K562 (cell line): ENCODE results near the gene HLA-DPA1. TPM values are rescaled to one million over a fixed set of nuclear protein-coding genes. Genes with fewer than 3 reads are reported as not detected.

ENCODE experiments used
- CEBPG ChIP-seq, 3 experiments: fragments of 200-800 bp in 1 of 3; sonication (Bioruptor generic) in 1 of 3; sonication (generic) in 1 of 3; formaldehyde crosslinking in 1 of 3; IDR thresholded peaks in 2 of 3; conservative IDR thresholded peaks in 1 of 3; 2 replicates each; pipeline versions ENCODE4 v1.6.1 to v1.8.0; 2016 to 2022; ENCODE audit warnings: missing compliant biosample characterization in 2 of 3, missing genetic modification characterization in 2 of 3, mild to moderate bottlenecking in 1 of 3, missing genetic modification reagents in 1 of 3
- DMBX1 ChIP-seq: fragments of 250-450 bp; sonication (Bioruptor Pico); IDR thresholded peaks from 2 replicates; pipeline ENCODE4 v1.8.0; 2022; ENCODE audit warnings: inconsistent platforms, mild to moderate bottlenecking, moderate library complexity, borderline replicate concordance
- EP300 ChIP-seq: IDR thresholded peaks from 2 replicates; pipeline ENCODE4 v1.6.1; 2012; ENCODE audit warnings: low read length, improper control_type of control experiment
- ZFP36 ChIP-seq: fragments of 150-350 bp; IDR thresholded peaks from 2 replicates; pipeline ENCODE4 v1.6.1; 2018; ENCODE audit warnings: low read length, low read depth; ENCODE audit not compliant: partially characterized antibody
- ZNF263 ChIP-seq: sonication (generic); formaldehyde crosslinking; IDR thresholded peaks from 2 replicates; pipeline ENCODE4 v1.8.0; 2022; ENCODE audit warnings: mild to moderate bottlenecking, missing genetic modification reagents, borderline replicate concordance
- polyA plus RNA-seq, 8 experiments: library from polyadenylated mRNA; depleted of rRNA in 4 of 8; stranded (reverse) in 5 of 8; unstranded in 3 of 8; fragments of >200 nt; fragmentation: Nextera tagmentation in 2 of 8; fragmentation: Illumina TruSeq in 1 of 8; extraction: Ambion mirVana in 2 of 8; extraction: Trizol in 1 of 8; gene quantifications; 2 replicates each; pipeline versions ENCODE4 v1.2.1 to v1.2.3, GENCODE V29; 2011 to 2014; ENCODE audit warnings: inconsistent platforms in 1 of 8, missing spikeins in 1 of 8
- total RNA-seq, 7 experiments: library from RNA; depleted of rRNA in 6 of 7; stranded (reverse); fragments of >200 nt in 6 of 7; fragmentation: Illumina TruSeq in 2 of 7; extraction: Trizol in 2 of 7; gene quantifications; 2 replicates each; pipeline versions ENCODE4 v1.2.1 to v1.2.3, GENCODE V29; 2011 to 2021; ENCODE audit warnings: low replicate concordance in 1 of 7
- TF ChIP-seq, protein P1 (sequence below), 2 experiments: fragments of 450-650 bp; formaldehyde crosslinking in 1 of 2; IDR thresholded peaks; 2 replicates each; pipeline versions ENCODE4 v1.4.0 to v1.6.1; 2014 to 2020; ENCODE audit warnings: mild to moderate bottlenecking in 2 of 2, borderline replicate concordance in 1 of 2, low read depth in 1 of 2
- TF ChIP-seq, protein P2 (sequence below): fragments of 450-650 bp; IDR thresholded peaks from 2 replicates; pipeline ENCODE4 v1.6.1; 2016; ENCODE audit warnings: missing biosample characterization, missing genetic modification characterization
- TF ChIP-seq, protein P3 (sequence below): fragments of 450-650 bp; IDR thresholded peaks from 2 replicates; pipeline ENCODE4 v1.6.1; 2016; ENCODE audit warnings: low read depth, mild to moderate bottlenecking, moderate library complexity
- TF ChIP-seq, protein P4 (sequence below): fragments of 250-450 bp; sonication (Bioruptor Pico); IDR thresholded peaks from 2 replicates; pipeline ENCODE4 v1.5.0; 2021; ENCODE audit warnings: mild to moderate bottlenecking, borderline replicate concordance

HLA-DPA1 gene
- total and polyA plus RNA-seq, 9 of the 15 experiments (the other 6 are each of a cell fraction or from before 2014, with no cell fraction given): 0.23 to 0.93 (median 0.55) TPM

DNA sequence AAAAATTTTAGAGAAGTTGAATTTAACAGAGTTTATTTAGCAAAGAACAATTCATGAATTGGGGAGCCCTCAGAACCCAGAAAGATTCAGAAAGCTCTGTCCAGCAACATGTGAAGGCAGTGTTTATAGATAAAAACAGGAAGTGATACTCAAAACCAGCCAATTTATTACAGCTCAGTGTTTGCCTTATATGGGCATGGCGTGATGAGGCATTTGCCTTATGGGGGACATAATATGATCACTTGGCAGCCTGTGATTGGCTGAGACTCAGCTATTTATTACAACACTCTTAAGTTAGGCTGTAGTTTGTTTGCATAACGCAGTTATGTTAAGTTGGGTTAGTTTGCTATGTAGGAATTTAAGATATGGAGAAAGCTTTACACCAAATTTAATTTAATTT, 11.5 kb downstream of the HLA-DPA1 start (continued):
- TF ChIP-seq, protein P1, sequence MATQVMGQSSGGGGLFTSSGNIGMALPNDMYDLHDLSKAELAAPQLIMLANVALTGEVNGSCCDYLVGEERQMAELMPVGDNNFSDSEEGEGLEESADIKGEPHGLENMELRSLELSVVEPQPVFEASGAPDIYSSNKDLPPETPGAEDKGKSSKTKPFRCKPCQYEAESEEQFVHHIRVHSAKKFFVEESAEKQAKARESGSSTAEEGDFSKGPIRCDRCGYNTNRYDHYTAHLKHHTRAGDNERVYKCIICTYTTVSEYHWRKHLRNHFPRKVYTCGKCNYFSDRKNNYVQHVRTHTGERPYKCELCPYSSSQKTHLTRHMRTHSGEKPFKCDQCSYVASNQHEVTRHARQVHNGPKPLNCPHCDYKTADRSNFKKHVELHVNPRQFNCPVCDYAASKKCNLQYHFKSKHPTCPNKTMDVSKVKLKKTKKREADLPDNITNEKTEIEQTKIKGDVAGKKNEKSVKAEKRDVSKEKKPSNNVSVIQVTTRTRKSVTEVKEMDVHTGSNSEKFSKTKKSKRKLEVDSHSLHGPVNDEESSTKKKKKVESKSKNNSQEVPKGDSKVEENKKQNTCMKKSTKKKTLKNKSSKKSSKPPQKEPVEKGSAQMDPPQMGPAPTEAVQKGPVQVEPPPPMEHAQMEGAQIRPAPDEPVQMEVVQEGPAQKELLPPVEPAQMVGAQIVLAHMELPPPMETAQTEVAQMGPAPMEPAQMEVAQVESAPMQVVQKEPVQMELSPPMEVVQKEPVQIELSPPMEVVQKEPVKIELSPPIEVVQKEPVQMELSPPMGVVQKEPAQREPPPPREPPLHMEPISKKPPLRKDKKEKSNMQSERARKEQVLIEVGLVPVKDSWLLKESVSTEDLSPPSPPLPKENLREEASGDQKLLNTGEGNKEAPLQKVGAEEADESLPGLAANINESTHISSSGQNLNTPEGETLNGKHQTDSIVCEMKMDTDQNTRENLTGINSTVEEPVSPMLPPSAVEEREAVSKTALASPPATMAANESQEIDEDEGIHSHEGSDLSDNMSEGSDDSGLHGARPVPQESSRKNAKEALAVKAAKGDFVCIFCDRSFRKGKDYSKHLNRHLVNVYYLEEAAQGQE (IDR thresholded peaks at IDR 0.05; ENCODE audit: borderline replicate concordance): peak; percentile 77; the same call in 1 of the 2 replicates
- TF ChIP-seq, protein P1 (CRISPR knock-in tag; IDR thresholded peaks at IDR 0.05; ENCODE audit: low read depth): no peak
- peak; percentile 92 for TF ChIP-seq ZFP36
- TF ChIP-seq EP300: 0 out of 2 replicates have a peak, but pooled peaks have one; percentile 21
- TF ChIP-seq, protein P2, sequence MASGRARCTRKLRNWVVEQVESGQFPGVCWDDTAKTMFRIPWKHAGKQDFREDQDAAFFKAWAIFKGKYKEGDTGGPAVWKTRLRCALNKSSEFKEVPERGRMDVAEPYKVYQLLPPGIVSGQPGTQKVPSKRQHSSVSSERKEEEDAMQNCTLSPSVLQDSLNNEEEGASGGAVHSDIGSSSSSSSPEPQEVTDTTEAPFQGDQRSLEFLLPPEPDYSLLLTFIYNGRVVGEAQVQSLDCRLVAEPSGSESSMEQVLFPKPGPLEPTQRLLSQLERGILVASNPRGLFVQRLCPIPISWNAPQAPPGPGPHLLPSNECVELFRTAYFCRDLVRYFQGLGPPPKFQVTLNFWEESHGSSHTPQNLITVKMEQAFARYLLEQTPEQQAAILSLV (tag): no peak
- TF ChIP-seq CEBPG (CRISPR knock-in tag; IDR thresholded peaks at IDR 0.05): no peak
- TF ChIP-seq CEBPG (tag; conservative IDR thresholded peaks at IDR 0.05 in 1 of 2, IDR thresholded peaks at IDR 0.05 in 1 of 2): peak in 1 of 2 experiments; percentile 70; a peak in 2 of 4 replicates
- TF ChIP-seq, protein P3, sequence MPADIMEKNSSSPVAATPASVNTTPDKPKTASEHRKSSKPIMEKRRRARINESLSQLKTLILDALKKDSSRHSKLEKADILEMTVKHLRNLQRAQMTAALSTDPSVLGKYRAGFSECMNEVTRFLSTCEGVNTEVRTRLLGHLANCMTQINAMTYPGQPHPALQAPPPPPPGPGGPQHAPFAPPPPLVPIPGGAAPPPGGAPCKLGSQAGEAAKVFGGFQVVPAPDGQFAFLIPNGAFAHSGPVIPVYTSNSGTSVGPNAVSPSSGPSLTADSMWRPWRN: no peak
- no peak for TF ChIP-seq DMBX1 (CRISPR knock-in tag)
- TF ChIP-seq, protein P4, sequence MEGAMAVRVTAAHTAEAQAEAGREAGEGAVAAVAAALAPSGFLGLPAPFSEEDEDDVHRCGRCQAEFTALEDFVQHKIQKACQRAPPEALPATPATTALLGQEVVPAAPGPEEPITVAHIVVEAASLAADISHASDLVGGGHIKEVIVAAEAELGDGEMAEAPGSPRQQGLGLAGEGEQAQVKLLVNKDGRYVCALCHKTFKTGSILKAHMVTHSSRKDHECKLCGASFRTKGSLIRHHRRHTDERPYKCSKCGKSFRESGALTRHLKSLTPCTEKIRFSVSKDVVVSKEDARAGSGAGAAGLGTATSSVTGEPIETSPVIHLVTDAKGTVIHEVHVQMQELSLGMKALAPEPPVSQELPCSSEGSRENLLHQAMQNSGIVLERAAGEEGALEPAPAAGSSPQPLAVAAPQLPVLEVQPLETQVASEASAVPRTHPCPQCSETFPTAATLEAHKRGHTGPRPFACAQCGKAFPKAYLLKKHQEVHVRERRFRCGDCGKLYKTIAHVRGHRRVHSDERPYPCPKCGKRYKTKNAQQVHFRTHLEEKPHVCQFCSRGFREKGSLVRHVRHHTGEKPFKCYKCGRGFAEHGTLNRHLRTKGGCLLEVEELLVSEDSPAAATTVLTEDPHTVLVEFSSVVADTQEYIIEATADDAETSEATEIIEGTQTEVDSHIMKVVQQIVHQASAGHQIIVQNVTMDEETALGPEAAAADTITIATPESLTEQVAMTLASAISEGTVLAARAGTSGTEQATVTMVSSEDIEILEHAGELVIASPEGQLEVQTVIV (CRISPR knock-in tag): no peak
- TF ChIP-seq ZNF263: no peak
